WTC11 (cell line): ENCODE measurements around the gene NCKIPSD. TPM values are rescaled to one million over a fixed set of nuclear protein-coding genes. Genes with fewer than 3 reads are reported as not detected.

Source experiments
- ATAC-seq: fragments of 200-7000 bp; cut with Tn5 transposase; 2 replicates; pipeline ENCODE4 v1.10.0; 2021; ENCODE audit warnings: mild to moderate bottlenecking, moderate library complexity
- CTCF ChIA-PET: fragments of 300-600 bp; sonication (Branson Sonifier 250); formaldehyde crosslinking; loops from one replicate; lab custom pipeline; 2021; ENCODE audit warnings: antibody characterized with exemption; lab: Charles Lee
- POLR2A ChIA-PET: fragments of 350-600 bp; sonication (Branson Sonifier 250); formaldehyde crosslinking; loops from one replicate; lab custom pipeline; 2021; ENCODE audit warnings: antibody characterized with exemption; lab: Charles Lee
- DNase-seq: peaks from one replicate; pipeline ENCODE4 v3.0.0; 2021; ENCODE audit warnings: low spot score
- H3K27ac Mint-ChIP-seq: 2 replicates; pipeline ENCODE4 v1.8.0; 2021; ENCODE audit warnings: mixed read lengths
- H3K27me3 Mint-ChIP-seq: 2 replicates; pipeline ENCODE4 v1.8.0; 2021; ENCODE audit warnings: low read depth, mild to moderate bottlenecking, moderate library complexity, mixed read lengths
- H3K36me3 Mint-ChIP-seq: 2 replicates; pipeline ENCODE4 v1.8.0; 2021; ENCODE audit warnings: mixed read lengths
- H3K4me1 Mint-ChIP-seq: 2 replicates; pipeline ENCODE4 v1.8.0; 2022; ENCODE audit warnings: mixed read lengths
- H3K4me3 Mint-ChIP-seq: 2 replicates; pipeline ENCODE4 v1.8.0; 2021; ENCODE audit warnings: mild to moderate bottlenecking, moderate library complexity, mixed read lengths
- H3K9me3 Mint-ChIP-seq: 2 replicates; pipeline ENCODE4 v1.8.0; 2021; ENCODE audit warnings: mixed read lengths
- AFF4 ChIP-seq: sonication (generic); formaldehyde crosslinking; IDR thresholded peaks from 2 replicates; pipeline ENCODE4 v1.8.1; 2023; ENCODE audit warnings: mild to moderate bottlenecking, missing genetic modification reagents, borderline replicate concordance
- ATF1 ChIP-seq: sonication (generic); formaldehyde crosslinking; IDR thresholded peaks from 2 replicates; pipeline ENCODE4 v1.8.1; 2023; ENCODE audit warnings: mild to moderate bottlenecking, moderate library complexity, missing genetic modification reagents
- CREB1 ChIP-seq: sonication (generic); formaldehyde crosslinking; IDR thresholded peaks from 2 replicates; pipeline ENCODE4 v1.8.0; 2023; ENCODE audit warnings: mild to moderate bottlenecking, missing genetic modification reagents
- CTCF ChIP-seq: fragments of 200-600 bp; IDR thresholded peaks from 2 replicates; pipeline ENCODE4 v1.8.0; 2022; ENCODE audit warnings: antibody characterized with exemption
- FOXJ3 ChIP-seq: sonication (generic); formaldehyde crosslinking; IDR thresholded peaks from 2 replicates; pipeline ENCODE4 v1.9.0; 2021; ENCODE audit warnings: missing genetic modification reagents, mild to moderate bottlenecking, borderline replicate concordance
- IRF2 ChIP-seq: sonication (generic); formaldehyde crosslinking; IDR thresholded peaks from 2 replicates; pipeline ENCODE4 v1.8.0; 2022; ENCODE audit warnings: low read depth, missing genetic modification reagents, borderline replicate concordance
- MYBL2 ChIP-seq: sonication (generic); formaldehyde crosslinking; IDR thresholded peaks from 2 replicates; pipeline ENCODE4 v1.8.1; 2023; ENCODE audit warnings: mild to moderate bottlenecking, moderate library complexity, missing genetic modification reagents
- NFYB ChIP-seq: sonication (generic); formaldehyde crosslinking; conservative IDR thresholded peaks from 2 replicates; pipeline ENCODE4 v1.8.0; 2022; ENCODE audit warnings: low read depth, missing genetic modification reagents
- OVOL2 ChIP-seq: fragments of 250-450 bp; sonication (Bioruptor Pico); IDR thresholded peaks from 2 replicates; pipeline ENCODE4 v1.9.0; 2021; ENCODE audit warnings: mild to moderate bottlenecking, borderline replicate concordance
- TP53 ChIP-seq: sonication (generic); formaldehyde crosslinking; IDR thresholded peaks from 2 replicates; pipeline ENCODE4 v1.8.1; 2023; ENCODE audit warnings: mild to moderate bottlenecking, missing genetic modification reagents
- ZNF671 ChIP-seq: fragments of 250-450 bp; sonication (Bioruptor Pico); IDR thresholded peaks from 2 replicates; pipeline ENCODE4 v1.8.0; 2021; ENCODE audit warnings: mild to moderate bottlenecking
- total RNA-seq: library from RNA; stranded (reverse); gene quantifications from 3 replicates; pipeline ENCODE4 v1.2.3, GENCODE V29; 2021
- TF ChIP-seq, protein P1 (sequence below): sonication (generic); formaldehyde crosslinking; IDR thresholded peaks from 2 replicates; pipeline ENCODE4 v1.8.0; 2023; ENCODE audit warnings: missing genetic modification reagents, mild to moderate bottlenecking, borderline replicate concordance
- TF ChIP-seq, protein P2 (sequence below): sonication (generic); formaldehyde crosslinking; IDR thresholded peaks from 2 replicates; pipeline ENCODE4 v1.8.1; 2023; ENCODE audit warnings: mild to moderate bottlenecking, missing genetic modification reagents, moderate library complexity
- TF ChIP-seq, protein P3 (sequence below): sonication (generic); formaldehyde crosslinking; conservative IDR thresholded peaks from 2 replicates; pipeline ENCODE4 v1.8.1; 2023; ENCODE audit warnings: mild to moderate bottlenecking, low read depth, missing genetic modification reagents, moderate library complexity
- TF ChIP-seq, protein P4 (sequence below): sonication (generic); formaldehyde crosslinking; IDR thresholded peaks from 2 replicates; pipeline ENCODE4 v1.8.1; 2022; ENCODE audit warnings: missing genetic modification reagents, borderline replicate concordance

NCKIPSD gene
- total RNA-seq, 1 experiment from 2014 or later, result 40.1 TPM

- TF ChIP-seq, protein P1, sequence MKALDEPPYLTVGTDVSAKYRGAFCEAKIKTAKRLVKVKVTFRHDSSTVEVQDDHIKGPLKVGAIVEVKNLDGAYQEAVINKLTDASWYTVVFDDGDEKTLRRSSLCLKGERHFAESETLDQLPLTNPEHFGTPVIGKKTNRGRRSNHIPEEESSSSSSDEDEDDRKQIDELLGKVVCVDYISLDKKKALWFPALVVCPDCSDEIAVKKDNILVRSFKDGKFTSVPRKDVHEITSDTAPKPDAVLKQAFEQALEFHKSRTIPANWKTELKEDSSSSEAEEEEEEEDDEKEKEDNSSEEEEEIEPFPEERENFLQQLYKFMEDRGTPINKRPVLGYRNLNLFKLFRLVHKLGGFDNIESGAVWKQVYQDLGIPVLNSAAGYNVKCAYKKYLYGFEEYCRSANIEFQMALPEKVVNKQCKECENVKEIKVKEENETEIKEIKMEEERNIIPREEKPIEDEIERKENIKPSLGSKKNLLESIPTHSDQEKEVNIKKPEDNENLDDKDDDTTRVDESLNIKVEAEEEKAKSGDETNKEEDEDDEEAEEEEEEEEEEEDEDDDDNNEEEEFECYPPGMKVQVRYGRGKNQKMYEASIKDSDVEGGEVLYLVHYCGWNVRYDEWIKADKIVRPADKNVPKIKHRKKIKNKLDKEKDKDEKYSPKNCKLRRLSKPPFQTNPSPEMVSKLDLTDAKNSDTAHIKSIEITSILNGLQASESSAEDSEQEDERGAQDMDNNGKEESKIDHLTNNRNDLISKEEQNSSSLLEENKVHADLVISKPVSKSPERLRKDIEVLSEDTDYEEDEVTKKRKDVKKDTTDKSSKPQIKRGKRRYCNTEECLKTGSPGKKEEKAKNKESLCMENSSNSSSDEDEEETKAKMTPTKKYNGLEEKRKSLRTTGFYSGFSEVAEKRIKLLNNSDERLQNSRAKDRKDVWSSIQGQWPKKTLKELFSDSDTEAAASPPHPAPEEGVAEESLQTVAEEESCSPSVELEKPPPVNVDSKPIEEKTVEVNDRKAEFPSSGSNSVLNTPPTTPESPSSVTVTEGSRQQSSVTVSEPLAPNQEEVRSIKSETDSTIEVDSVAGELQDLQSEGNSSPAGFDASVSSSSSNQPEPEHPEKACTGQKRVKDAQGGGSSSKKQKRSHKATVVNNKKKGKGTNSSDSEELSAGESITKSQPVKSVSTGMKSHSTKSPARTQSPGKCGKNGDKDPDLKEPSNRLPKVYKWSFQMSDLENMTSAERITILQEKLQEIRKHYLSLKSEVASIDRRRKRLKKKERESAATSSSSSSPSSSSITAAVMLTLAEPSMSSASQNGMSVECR (CRISPR knock-in tag), result no peak
- TF ChIP-seq, protein P2, sequence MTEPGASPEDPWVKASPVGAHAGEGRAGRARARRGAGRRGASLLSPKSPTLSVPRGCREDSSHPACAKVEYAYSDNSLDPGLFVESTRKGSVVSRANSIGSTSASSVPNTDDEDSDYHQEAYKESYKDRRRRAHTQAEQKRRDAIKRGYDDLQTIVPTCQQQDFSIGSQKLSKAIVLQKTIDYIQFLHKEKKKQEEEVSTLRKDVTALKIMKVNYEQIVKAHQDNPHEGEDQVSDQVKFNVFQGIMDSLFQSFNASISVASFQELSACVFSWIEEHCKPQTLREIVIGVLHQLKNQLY (CRISPR knock-in tag), result no peak
- TF ChIP-seq MYBL2 (CRISPR knock-in tag) (no peak), NFYB (CRISPR knock-in tag) (no peak)
- TF ChIP-seq, protein P3, sequence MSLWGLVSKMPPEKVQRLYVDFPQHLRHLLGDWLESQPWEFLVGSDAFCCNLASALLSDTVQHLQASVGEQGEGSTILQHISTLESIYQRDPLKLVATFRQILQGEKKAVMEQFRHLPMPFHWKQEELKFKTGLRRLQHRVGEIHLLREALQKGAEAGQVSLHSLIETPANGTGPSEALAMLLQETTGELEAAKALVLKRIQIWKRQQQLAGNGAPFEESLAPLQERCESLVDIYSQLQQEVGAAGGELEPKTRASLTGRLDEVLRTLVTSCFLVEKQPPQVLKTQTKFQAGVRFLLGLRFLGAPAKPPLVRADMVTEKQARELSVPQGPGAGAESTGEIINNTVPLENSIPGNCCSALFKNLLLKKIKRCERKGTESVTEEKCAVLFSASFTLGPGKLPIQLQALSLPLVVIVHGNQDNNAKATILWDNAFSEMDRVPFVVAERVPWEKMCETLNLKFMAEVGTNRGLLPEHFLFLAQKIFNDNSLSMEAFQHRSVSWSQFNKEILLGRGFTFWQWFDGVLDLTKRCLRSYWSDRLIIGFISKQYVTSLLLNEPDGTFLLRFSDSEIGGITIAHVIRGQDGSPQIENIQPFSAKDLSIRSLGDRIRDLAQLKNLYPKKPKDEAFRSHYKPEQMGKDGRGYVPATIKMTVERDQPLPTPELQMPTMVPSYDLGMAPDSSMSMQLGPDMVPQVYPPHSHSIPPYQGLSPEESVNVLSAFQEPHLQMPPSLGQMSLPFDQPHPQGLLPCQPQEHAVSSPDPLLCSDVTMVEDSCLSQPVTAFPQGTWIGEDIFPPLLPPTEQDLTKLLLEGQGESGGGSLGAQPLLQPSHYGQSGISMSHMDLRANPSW (CRISPR knock-in tag), result no peak
Observed at GRCh38 chr3:48642605-48643004, 43.1 kb downstream of the NCKIPSD start (continued).

DNA sequence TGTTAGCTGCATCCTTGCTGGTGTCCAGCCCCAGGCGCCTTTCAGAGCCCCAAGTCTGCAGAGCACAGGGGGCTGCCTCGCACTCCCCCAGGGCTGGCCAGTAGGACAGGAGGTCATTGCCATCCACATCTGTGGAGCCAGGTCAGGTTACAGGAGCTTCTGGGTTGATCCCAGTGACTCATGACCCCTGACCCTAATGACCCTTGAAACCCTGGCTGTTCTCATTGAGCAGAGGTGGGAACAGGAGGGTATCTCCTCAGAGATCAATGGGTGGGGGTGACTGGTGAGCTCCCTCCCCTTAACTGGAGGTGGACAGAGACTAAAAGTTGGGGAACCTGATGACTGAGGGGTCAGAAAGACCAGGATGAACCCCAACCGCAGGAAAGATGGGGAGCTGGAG, 44.3 kb downstream of the NCKIPSD start:
- Mint-ChIP-seq H3K27me3 (no peaks in the 10 kb centered on the region), H3K36me3 (peaks cover 33% of the 10 kb centered on the region), H3K9me3 (no peaks in the 10 kb centered on the region), H3K4me3 (no peak overlapping the region), H3K4me1 (peaks cover 18% of the 10 kb centered on the region), H3K27ac (no peak overlapping the region)
- ChIA-PET POLR2A (no interaction called here), CTCF (interaction anchor here (1.1 to 1.8 kb wide), 2 partner anchors 15 to 44 kb away, joined by 3 to 7 read pairs; partner anchors contain the start of gene NCKIPSD)
- DNase-seq (no peak), ATAC-seq (no peak)
- TF ChIP-seq OVOL2 (CRISPR knock-in tag) (no peak), ZNF671 (CRISPR knock-in tag) (no peak), FOXJ3 (no peak), CREB1 (CRISPR knock-in tag) (no peak), AFF4 (no peak), TP53 (no peak), ATF1 (CRISPR knock-in tag) (no peak), IRF2 (CRISPR knock-in tag) (no peak), CTCF (no peak)
- TF ChIP-seq, protein P1 (CRISPR knock-in tag), result no peak
- TF ChIP-seq, protein P4, sequence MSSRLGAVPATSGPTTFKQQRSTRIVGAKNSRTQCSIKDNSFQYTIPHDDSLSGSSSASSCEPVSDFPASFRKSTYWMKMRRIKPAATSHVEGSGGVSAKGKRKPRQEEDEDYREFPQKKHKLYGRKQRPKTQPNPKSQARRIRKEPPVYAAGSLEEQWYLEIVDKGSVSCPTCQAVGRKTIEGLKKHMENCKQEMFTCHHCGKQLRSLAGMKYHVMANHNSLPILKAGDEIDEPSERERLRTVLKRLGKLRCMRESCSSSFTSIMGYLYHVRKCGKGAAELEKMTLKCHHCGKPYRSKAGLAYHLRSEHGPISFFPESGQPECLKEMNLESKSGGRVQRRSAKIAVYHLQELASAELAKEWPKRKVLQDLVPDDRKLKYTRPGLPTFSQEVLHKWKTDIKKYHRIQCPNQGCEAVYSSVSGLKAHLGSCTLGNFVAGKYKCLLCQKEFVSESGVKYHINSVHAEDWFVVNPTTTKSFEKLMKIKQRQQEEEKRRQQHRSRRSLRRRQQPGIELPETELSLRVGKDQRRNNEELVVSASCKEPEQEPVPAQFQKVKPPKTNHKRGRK (CRISPR knock-in tag), result no peak
